GM12892 (cell line): ENCODE data around the gene AUH.

ENCODE experiments used
- POLR2A ChIP-seq: IDR thresholded peaks from 2 replicates; pipeline ENCODE4 v1.6.1; 2011; ENCODE audit warnings: low read depth, low read length, control low read depth
- POLR2AphosphoS5 ChIP-seq: IDR thresholded peaks from 2 replicates; pipeline ENCODE4 v1.6.1; 2011; ENCODE audit warnings: low read depth, low read length, control low read depth
- TAF1 ChIP-seq: IDR thresholded peaks from 2 replicates; pipeline ENCODE4 v1.6.1; 2011; ENCODE audit warnings: low read depth, mild to moderate bottlenecking, control low read depth, low read length, borderline replicate concordance

DNA sequence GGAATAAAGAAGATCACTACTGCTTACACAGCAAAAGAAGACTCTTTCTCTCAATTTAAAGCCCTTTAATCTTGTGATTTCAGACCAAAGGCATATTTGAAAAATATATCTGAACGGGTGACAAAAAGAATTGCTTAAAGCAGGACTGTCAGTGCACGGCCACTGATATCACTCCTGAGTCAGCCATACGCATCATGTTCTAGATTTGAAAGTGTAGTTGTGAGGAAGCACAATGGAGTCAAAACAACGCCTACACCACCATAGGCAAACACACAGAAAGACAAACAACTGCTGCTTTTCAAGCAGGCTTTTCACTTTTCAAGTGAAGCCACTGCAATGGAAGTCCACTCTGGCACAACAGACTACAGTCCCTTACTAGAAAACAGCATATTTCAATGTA, 141.7 kb downstream of the AUH start:
- TF ChIP-seq POLR2AphosphoS5: no peak
- no peak for TF ChIP-seq POLR2A
- no peak for TF ChIP-seq TAF1
